HepG2 (cell line): ENCODE results near the gene CYP2S1. TPM values are rescaled to one million over a fixed set of nuclear protein-coding genes. Genes with fewer than 3 reads are reported as not detected.
A peak's percentile ranks its signal among the peaks of the same experiment; 100 is the strongest.

ENCODE experiments used
- DNMT3B ChIP-seq: conservative IDR thresholded peaks from 2 replicates; pipeline ENCODE4 v1.6.1; 2016; ENCODE audit warnings: missing biosample characterization, control low read depth
- ELF3 ChIP-seq: IDR thresholded peaks from 2 replicates; pipeline ENCODE4 v1.6.1; 2016; ENCODE audit warnings: missing genetic modification reagents, missing compliant biosample characterization
- GABPA ChIP-seq, 2 experiments: IDR thresholded peaks; 2 replicates each; pipeline ENCODE4 v1.6.1; 2011 to 2016; ENCODE audit warnings: low read depth in 2 of 2, low read length in 1 of 2, missing biosample characterization in 1 of 2, missing genetic modification characterization in 1 of 2
- HDAC2 ChIP-seq: sonication (generic); formaldehyde crosslinking; IDR thresholded peaks from 2 replicates; pipeline ENCODE4 v1.4.0; 2020; ENCODE audit warnings: missing genetic modification reagents
- KLF6 ChIP-seq: IDR thresholded peaks from 2 replicates; pipeline ENCODE4 v1.8.0; 2016; ENCODE audit warnings: missing biosample characterization, missing genetic modification reagents
- MEIS2 ChIP-seq: sonication (generic); formaldehyde crosslinking; IDR thresholded peaks from 2 replicates; pipeline ENCODE4 v1.9.0; 2021; ENCODE audit warnings: mild to moderate bottlenecking, missing genetic modification reagents
- MYC ChIP-seq: sonication (generic); formaldehyde crosslinking; IDR thresholded peaks from 2 replicates; pipeline ENCODE4 v1.9.0; 2021; ENCODE audit warnings: missing genetic modification reagents, borderline replicate concordance
- NFYB ChIP-seq: sonication (generic); formaldehyde crosslinking; IDR thresholded peaks from 2 replicates; pipeline ENCODE4 v1.4.0; 2020; ENCODE audit warnings: missing genetic modification reagents
- POGZ ChIP-seq: sonication (generic); formaldehyde crosslinking; IDR thresholded peaks from 2 replicates; pipeline ENCODE4 v1.4.0; 2020; ENCODE audit warnings: mild to moderate bottlenecking, missing genetic modification reagents
- RFXAP ChIP-seq: sonication (generic); formaldehyde crosslinking; IDR thresholded peaks from 2 replicates; pipeline ENCODE4 v1.4.0; 2020; ENCODE audit warnings: missing genetic modification reagents, borderline replicate concordance
- THAP11 ChIP-seq: IDR thresholded peaks from 2 replicates; pipeline ENCODE4 v1.6.1; 2016; ENCODE audit warnings: missing biosample characterization, missing genetic modification reagents
- ZFY ChIP-seq: sonication (generic); formaldehyde crosslinking; IDR thresholded peaks from 2 replicates; pipeline ENCODE4 v1.4.0; 2020; ENCODE audit warnings: missing genetic modification reagents
- ZNF564 ChIP-seq: sonication (generic); formaldehyde crosslinking; IDR thresholded peaks from 2 replicates; pipeline ENCODE4 v1.8.1; 2023; ENCODE audit warnings: mild to moderate bottlenecking, missing genetic modification reagents
- ZNF788 ChIP-seq: sonication (generic); formaldehyde crosslinking; IDR thresholded peaks from 2 replicates; pipeline ENCODE4 v1.5.0; 2020; ENCODE audit warnings: mild to moderate bottlenecking, missing genetic modification reagents, borderline replicate concordance
- polyA plus RNA-seq, 8 experiments: library from polyadenylated mRNA; depleted of rRNA in 3 of 8; stranded (reverse) in 7 of 8; unstranded in 1 of 8; fragments of >200 nt; fragmentation: Illumina TruSeq in 4 of 8; extraction: Trizol in 4 of 8; gene quantifications; 2 replicates each; pipeline versions ENCODE4 v1.2.1 to v1.2.3, GENCODE V29; 2011 to 2016; ENCODE audit warnings: low read depth in 4 of 8, missing spikeins in 1 of 8, mixed read lengths in 1 of 8; ENCODE audit not compliant: insufficient read depth in 1 of 8
- total RNA-seq, 5 experiments: library from RNA; depleted of rRNA; stranded (reverse); fragments of >200 nt; fragmentation: Illumina TruSeq; extraction: Trizol; gene quantifications; 2 replicates each; pipeline ENCODE4 v1.2.3, GENCODE V29; 2016; ENCODE audit warnings: low read depth in 1 of 5
- TF ChIP-seq, protein P1 (sequence below): IDR thresholded peaks from 2 replicates; pipeline ENCODE4 v1.6.1; 2016
- TF ChIP-seq, protein P2 (sequence below): IDR thresholded peaks from 2 replicates; pipeline ENCODE4 v1.6.1; 2016; ENCODE audit warnings: low read depth, missing genetic modification reagents, missing compliant biosample characterization
- TF ChIP-seq, protein P3 (sequence below): sonication (generic); formaldehyde crosslinking; IDR thresholded peaks from 2 replicates; pipeline ENCODE4; 2020; ENCODE audit warnings: missing genetic modification reagents, mild to moderate bottlenecking, borderline replicate concordance
- TF ChIP-seq, protein P4 (sequence below): sonication (generic); formaldehyde crosslinking; IDR thresholded peaks from 2 replicates; pipeline ENCODE4 v1.5.1; 2020; ENCODE audit warnings: missing genetic modification reagents, mild to moderate bottlenecking, borderline replicate concordance

CYP2S1 gene
- total and polyA plus RNA-seq, 2 of the 13 experiments (the other 11 are each of a cell fraction or from before 2014, with no cell fraction given), result 0.09 to 2.1 TPM

DNA sequence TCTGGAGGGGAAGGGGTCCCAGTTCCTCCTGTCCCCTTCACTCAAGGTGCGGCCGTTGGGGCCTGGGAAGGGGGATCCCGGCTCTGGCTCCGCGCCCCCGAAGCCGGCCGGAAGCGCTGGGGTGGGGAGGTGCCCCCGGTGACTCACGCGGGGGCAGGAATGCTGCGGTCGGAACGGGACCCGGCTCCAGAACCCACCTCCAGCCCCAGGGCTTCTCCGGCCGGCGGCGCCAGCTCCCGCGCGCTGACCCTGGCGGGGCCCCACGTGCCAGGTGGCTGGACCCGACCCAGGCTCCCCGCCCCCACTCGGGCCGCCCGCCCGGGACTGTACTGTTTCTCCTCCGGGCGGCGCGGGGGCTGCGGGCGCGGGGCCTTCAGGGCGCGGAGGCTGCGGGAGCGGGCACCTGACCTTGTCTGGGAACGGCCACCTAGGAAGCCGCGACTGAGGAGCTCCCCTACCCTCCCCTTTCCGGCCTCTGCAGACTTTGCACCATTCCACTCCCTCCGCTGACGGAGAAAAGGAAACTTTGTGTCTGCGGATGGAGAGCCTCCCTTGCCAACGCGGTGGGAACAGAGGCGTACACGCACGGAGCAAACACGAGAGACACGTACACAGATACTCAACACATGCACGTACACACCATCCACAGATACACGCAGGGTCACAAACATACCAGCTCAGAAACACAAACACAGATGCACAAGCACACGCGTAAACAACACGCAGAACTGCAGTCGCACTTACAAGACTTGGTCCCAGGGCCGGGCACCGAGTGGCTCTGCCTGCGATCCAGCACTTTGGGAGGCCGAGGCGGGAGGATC is 33.2 kb downstream of the CYP2S1 start (continued):
- TF ChIP-seq ZNF788 (peak; percentile 47), MEIS2 (peak; percentile 69), NFYB (CRISPR knock-in tag) (no peak), THAP11 (CRISPR knock-in tag) (no peak), ZFY (CRISPR knock-in tag) (peak; percentile 62; the same call in 1 of the 2 replicates), POGZ (peak; percentile 24; the same call in 1 of the 2 replicates), ZNF564 (0 out of 2 replicates have a peak, but pooled peaks have one; percentile 52), KLF6 (peak; percentile 85; the same call in 1 of the 2 replicates), ELF3 (CRISPR knock-in tag) (peak; percentile 53; the same call in 1 of the 2 replicates), DNMT3B (CRISPR knock-in tag) (no peak; the same call in 1 of the 2 replicates), GABPA (IDR thresholded peaks at IDR 0.05; ENCODE audit: low read depth, low read length) (no peak; the same call in 1 of the 2 replicates), GABPA (CRISPR knock-in tag; IDR thresholded peaks at IDR 0.05; ENCODE audit: low read depth) (peak; percentile 49), RFXAP (CRISPR knock-in tag) (peak; percentile 49; the same call in 1 of the 2 replicates), HDAC2 (CRISPR knock-in tag) (peak; percentile 39; the same call in 1 of the 2 replicates), MYC (0 out of 2 replicates have a peak, but pooled peaks have one; percentile 41)
- TF ChIP-seq, protein P1, sequence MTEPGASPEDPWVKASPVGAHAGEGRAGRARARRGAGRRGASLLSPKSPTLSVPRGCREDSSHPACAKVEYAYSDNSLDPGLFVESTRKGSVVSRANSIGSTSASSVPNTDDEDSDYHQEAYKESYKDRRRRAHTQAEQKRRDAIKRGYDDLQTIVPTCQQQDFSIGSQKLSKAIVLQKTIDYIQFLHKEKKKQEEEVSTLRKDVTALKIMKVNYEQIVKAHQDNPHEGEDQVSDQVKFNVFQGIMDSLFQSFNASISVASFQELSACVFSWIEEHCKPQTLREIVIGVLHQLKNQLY (CRISPR knock-in tag), result peak; percentile 12; the same call in 1 of the 2 replicates
- TF ChIP-seq, protein P2, sequence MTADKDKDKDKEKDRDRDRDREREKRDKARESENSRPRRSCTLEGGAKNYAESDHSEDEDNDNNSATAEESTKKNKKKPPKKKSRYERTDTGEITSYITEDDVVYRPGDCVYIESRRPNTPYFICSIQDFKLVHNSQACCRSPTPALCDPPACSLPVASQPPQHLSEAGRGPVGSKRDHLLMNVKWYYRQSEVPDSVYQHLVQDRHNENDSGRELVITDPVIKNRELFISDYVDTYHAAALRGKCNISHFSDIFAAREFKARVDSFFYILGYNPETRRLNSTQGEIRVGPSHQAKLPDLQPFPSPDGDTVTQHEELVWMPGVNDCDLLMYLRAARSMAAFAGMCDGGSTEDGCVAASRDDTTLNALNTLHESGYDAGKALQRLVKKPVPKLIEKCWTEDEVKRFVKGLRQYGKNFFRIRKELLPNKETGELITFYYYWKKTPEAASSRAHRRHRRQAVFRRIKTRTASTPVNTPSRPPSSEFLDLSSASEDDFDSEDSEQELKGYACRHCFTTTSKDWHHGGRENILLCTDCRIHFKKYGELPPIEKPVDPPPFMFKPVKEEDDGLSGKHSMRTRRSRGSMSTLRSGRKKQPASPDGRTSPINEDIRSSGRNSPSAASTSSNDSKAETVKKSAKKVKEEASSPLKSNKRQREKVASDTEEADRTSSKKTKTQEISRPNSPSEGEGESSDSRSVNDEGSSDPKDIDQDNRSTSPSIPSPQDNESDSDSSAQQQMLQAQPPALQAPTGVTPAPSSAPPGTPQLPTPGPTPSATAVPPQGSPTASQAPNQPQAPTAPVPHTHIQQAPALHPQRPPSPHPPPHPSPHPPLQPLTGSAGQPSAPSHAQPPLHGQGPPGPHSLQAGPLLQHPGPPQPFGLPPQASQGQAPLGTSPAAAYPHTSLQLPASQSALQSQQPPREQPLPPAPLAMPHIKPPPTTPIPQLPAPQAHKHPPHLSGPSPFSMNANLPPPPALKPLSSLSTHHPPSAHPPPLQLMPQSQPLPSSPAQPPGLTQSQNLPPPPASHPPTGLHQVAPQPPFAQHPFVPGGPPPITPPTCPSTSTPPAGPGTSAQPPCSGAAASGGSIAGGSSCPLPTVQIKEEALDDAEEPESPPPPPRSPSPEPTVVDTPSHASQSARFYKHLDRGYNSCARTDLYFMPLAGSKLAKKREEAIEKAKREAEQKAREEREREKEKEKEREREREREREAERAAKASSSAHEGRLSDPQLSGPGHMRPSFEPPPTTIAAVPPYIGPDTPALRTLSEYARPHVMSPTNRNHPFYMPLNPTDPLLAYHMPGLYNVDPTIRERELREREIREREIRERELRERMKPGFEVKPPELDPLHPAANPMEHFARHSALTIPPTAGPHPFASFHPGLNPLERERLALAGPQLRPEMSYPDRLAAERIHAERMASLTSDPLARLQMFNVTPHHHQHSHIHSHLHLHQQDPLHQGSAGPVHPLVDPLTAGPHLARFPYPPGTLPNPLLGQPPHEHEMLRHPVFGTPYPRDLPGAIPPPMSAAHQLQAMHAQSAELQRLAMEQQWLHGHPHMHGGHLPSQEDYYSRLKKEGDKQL (CRISPR knock-in tag), result peak; percentile 33
- TF ChIP-seq, protein P3, sequence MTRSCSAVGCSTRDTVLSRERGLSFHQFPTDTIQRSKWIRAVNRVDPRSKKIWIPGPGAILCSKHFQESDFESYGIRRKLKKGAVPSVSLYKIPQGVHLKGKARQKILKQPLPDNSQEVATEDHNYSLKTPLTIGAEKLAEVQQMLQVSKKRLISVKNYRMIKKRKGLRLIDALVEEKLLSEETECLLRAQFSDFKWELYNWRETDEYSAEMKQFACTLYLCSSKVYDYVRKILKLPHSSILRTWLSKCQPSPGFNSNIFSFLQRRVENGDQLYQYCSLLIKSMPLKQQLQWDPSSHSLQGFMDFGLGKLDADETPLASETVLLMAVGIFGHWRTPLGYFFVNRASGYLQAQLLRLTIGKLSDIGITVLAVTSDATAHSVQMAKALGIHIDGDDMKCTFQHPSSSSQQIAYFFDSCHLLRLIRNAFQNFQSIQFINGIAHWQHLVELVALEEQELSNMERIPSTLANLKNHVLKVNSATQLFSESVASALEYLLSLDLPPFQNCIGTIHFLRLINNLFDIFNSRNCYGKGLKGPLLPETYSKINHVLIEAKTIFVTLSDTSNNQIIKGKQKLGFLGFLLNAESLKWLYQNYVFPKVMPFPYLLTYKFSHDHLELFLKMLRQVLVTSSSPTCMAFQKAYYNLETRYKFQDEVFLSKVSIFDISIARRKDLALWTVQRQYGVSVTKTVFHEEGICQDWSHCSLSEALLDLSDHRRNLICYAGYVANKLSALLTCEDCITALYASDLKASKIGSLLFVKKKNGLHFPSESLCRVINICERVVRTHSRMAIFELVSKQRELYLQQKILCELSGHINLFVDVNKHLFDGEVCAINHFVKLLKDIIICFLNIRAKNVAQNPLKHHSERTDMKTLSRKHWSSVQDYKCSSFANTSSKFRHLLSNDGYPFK (CRISPR knock-in tag), result no peak
- TF ChIP-seq, protein P4, sequence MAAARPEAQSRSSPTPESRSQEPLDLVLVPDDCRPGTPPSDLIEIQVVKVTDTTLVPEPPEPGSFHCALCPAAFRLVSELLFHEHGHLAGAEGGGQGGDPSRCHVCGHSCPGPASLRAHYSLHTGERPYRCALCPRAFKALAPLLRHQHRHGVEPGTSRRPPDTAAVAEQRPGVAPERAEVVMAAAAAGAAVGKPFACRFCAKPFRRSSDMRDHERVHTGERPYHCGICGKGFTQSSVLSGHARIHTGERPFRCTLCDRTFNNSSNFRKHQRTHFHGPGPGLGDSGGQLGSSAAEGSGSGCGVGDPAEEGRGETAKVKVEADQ (CRISPR knock-in tag), result no peak; the same call in 1 of the 2 replicates
